Vein endothelial cell (primary cell): ENCODE data around the gene SLC25A19. TPM values are rescaled to one million over a fixed set of nuclear protein-coding genes. Genes with fewer than 3 reads are reported as not detected.

Source experiments
- total RNA-seq: library from RNA; depleted of rRNA; stranded (reverse); fragments of >200 nt; gene quantifications from 2 replicates; pipeline ENCODE4 v1.2.3, GENCODE V29; 2012

The SLC25A19 gene
- 10.1 and 13.5 TPM in 2 replicates for total RNA-seq

GRCh38 chr17:75289115-75289831 is at the start of gene SLC25A19:
TSS of gene SLC25A19 (minus strand) at chr17:75289433. CDS start at chr17:75286764, 2,669 bp downstream.

GRCh38 chr17:75270966-75271232 is 18.3 kb downstream of the SLC25A19 start, which contains the start of gene MIF4GD:
TSS of gene MIF4GD (minus strand) at chr17:75271231. CDS start at chr17:75270195, 1,036 bp downstream.

DNA sequence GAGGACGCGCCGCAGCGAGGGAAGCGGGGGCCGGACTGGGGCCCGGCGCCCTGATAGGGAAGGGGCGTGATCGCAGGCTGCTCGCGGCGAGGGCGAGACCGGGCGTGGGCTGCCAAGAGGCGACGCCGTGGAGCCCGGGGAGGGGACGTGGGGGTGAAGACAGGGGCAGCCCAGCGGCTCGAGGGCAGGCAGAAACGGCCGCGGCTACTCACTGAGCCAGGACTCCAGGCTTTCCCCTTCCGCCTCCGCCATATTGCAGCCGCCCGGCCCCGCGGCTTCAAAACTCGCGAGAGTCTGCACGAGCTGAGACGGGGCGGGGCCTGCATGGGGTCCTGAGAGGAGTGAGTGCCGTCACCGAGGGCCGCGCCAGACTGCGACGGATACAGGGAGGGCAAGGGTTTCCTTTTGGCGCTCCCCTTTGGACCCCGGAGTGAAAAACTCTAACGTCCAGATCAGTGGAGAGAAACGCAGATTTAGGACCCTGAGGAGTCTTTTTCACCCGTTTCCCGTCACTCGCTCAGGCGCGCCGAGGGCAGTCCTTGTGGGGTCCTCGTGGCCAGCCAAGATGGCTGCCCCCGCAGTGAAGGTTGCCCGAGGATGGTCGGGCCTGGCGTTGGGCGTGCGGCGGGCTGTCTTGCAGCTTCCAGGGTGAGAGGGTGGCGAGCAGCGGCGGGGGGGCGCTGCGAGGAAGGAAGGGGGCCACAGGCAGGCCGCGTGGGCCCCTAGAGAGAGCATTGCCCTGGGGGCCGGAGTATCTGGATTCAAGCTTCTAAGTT is 27.7 kb downstream of the SLC25A19 start, which contains the start of the genes GGA3 and MRPS7:
Gene GGA3 (minus strand): TSS at position 271 of the 776 bp plus-strand sequence. CDS start 19 bp downstream, at position 252.
Gene MRPS7 (plus strand): TSS at position 544 of the 776 bp plus-strand sequence. CDS start 22 bp downstream, at position 566.

Other genes starting within 250 kb of the SLC25A19 start
- gene ATP5PD, start 242.5 kb downstream of the SLC25A19 start, total RNA-seq = 221 and 231 TPM in 2 replicates
- 17.3 and 19.7 TPM in 2 replicates for gene KCTD2, start 242.2 kb downstream of the SLC25A19 start, total RNA-seq
- gene SLC16A5, start 201.5 kb downstream of the SLC25A19 start, total RNA-seq = 12.0 and 23.8 TPM in 2 replicates
- gene ARMC7, start 179.5 kb downstream of the SLC25A19 start, total RNA-seq = 4.1 and 4.6 TPM in 2 replicates
- gene NT5C, start 157.7 kb downstream of the SLC25A19 start, total RNA-seq = 31.2 and 38.9 TPM in 2 replicates
- 264 and 322 TPM in 2 replicates for gene JPT1, start 134.9 kb downstream of the SLC25A19 start, total RNA-seq
- gene SUMO2, start 106.5 kb downstream of the SLC25A19 start, total RNA-seq = 96.8 and 106 TPM in 2 replicates
- 39.8 and 59.0 TPM in 2 replicates for gene NUP85, start 83.8 kb downstream of the SLC25A19 start, total RNA-seq
- gene GGA3, start 27.8 kb downstream of the SLC25A19 start, total RNA-seq = 18.6 and 20.5 TPM in 2 replicates
- gene MRPS7, start 27.6 kb downstream of the SLC25A19 start, total RNA-seq = 75.5 and 79.7 TPM in 2 replicates
- 11.6 and 13.7 TPM in 2 replicates for gene MIF4GD, start 18.2 kb downstream of the SLC25A19 start, total RNA-seq
- gene GRB2, start 116.2 kb upstream of the SLC25A19 start, total RNA-seq = 105 and 113 TPM in 2 replicates
- gene TMEM94, start 167.2 kb upstream of the SLC25A19 start, total RNA-seq = 42.9 and 56.2 TPM in 2 replicates
- 18.6 and 21.3 TPM in 2 replicates for gene CASKIN2, start 226.1 kb upstream of the SLC25A19 start, total RNA-seq
- gene TSEN54, start 227.1 kb upstream of the SLC25A19 start, total RNA-seq = 9.8 and 10.0 TPM in 2 replicates
- gene LLGL2, start 236.3 kb upstream of the SLC25A19 start, total RNA-seq = 3.7 and 4.6 TPM in 2 replicates